Measurements from ENCODE around the gene SCRN3.
"Not testable (repeated sequence)": the region's sequence is repeated elsewhere in the genome, so short reads cannot be mapped to it uniquely, and the experiment has no call there.

SCRN3 gene, protein sequence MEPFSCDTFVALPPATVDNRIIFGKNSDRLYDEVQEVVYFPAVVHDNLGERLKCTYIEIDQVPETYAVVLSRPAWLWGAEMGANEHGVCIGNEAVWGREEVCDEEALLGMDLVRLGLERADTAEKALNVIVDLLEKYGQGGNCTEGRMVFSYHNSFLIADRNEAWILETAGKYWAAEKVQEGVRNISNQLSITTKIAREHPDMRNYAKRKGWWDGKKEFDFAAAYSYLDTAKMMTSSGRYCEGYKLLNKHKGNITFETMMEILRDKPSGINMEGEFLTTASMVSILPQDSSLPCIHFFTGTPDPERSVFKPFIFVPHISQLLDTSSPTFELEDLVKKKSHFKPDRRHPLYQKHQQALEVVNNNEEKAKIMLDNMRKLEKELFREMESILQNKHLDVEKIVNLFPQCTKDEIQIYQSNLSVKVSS

DNA sequence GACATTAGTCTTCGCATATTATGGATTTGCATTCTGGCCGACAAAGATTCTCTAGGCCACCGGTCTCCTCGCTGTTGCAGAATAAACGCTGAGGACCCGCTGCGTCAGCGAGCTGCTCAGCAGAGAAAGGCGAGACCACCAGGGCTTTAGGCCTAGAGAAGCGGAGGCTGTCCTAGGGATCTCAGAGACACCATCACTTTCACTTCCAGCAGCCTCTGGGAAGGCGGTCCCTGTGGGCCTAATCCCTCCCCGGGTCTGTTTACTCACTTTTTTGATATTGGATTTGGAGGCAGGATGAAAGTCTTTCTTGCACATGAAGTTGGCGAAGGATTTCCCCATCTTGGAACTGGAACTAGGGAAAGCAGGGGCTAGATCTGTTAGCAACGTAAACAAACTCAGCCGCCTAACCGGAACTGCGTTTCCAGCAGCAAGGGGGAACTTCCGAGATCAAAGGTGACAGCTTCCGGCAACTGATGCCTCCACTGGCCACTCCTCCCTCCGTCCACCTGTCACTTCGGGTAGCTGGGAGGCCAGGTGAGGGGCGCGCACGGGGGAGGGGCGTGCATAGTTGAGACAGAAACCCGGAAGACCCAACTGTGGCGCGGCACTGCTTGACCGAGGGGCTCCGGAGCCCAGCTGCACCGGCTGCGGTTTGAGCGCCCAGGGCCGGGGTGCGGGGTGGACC lies at the start of gene SCRN3:
Gene SCRN3 (plus strand): TSS at position 447 of the 685 bp plus-strand sequence. CDS start 2,554 bp downstream, outside the sequence.
- DNase-seq (ENCODE audit: low read depth) = peak; percentile 54

DNA sequence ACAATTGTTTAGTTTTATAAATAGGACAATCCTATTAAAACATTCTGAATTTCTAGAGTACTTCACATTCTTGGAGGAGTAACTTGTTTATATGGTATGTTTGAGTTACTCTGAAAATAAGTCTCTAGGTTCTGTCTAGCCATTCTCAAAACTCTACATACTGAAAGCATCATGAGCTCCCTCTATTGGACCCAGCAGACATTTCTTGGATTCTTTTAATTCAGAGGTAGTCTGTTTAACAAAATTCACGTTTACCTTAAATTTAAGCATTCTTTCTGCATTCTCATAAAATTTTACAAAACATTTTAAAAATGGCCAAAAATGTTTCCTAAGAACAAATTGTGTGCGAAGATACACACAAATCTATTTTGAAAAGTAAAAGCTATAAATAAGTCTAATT lies 45.5 kb upstream of the SCRN3 start:
- DNase-seq (ENCODE audit: low read depth) = no peak

DNA sequence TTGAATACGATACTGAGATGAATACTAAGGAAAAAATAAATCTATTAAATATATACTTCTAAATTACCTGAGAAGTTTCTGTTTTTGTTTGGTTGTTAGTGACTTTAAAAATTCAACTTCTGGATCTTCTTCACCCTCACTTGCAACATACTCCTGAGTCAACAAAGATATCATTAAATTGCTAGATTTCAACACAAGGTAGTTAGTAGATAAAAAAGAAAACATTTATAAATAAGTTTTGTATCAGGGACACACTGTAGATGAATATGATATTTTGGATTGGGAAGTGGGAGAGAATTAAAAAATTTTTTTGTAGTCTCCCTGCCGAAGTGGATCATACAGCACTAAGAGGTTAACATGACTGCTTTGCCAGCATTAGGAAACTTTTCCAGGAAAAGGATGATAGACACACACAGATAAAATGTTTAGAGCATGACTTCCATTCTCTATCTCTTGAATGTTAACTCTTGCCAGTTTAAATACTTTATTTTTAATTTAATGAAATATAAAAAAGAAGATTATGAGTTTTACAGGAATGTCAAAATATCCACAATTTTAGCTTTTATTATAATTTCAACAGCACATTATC lies 44.8 kb upstream of the SCRN3 start:
- DNase-seq (ENCODE audit: low read depth) = no peak

DNA sequence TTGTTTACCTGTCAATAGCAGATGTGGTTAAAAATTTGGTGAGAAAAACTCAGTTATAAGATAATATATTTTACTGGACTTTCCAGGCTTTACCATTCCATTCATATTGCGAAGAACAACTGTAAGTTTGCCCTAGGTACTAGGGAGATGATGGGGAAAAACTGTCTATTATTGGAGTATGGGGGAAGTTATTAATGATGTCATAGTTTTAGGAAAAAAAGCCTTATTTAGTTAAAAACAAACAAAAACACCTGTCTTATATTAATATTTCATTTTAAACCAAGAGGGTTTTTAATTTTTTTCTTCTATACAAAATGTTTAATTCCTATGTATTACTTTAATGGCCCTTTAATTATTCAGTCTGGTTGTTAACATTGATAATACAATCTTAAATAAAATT lies 42.5 kb upstream of the SCRN3 start:
- no peak for DNase-seq (ENCODE audit: low read depth)

DNA sequence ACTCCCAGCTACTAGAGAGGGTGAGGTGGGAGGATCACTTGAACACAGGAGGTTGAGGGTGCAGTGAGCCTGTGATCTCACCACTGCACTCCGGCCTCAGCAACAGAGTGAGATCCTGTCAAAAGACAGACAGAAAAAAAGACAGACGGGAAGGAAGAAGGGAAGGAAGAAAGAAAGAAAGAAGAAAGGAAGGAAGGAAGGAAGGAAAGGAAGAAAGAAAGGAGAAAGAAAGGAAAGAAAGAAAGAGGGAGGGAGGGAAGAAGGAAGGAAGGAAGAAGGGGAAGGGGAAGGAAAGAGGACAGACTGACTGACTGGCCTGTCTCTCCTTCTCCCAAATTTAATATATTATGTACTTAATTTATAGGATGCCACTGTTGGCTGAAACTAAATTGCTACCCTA lies 39.2 kb upstream of the SCRN3 start:
- DNase-seq (ENCODE audit: low read depth) = no peak

DNA sequence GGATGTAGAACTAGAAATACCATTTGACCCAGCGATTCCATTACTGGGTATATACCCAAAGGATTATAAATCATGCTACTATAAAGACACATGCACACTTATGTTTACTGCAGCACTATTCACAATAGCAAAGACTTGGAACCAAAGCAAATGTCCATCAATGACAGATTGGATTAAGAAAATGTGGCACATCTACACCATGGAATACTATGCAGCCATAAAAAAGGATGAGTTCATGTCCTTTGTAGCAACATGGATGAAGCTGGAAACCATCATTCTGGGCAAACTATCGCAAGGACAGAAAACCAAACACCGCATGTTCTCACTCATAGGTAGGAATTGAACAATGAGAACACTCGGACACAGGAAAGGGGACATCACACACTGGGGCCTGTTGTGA lies 35.9 kb upstream of the SCRN3 start:
- not testable (repeated sequence) for DNase-seq (ENCODE audit: low read depth)

DNA sequence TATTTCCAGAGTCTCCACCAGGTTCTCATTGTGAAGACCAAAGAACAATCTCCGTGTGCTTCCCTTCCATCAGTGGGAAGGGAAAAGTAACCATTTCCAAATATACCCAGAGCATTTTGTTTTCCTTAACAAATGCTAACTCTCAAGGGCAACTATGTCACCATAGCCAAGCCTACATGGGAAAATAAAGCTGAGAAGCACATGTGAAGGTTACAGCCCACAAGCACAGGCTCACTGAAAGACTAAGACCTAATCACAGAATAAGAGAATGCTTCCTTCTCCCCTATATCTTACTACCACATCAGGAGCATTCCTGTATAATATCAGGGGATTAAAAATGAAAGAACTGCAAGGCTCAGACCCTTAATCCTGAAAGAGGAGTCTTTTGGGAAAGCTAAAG lies 32.6 kb upstream of the SCRN3 start:
- no peak for DNase-seq (ENCODE audit: low read depth)

DNA sequence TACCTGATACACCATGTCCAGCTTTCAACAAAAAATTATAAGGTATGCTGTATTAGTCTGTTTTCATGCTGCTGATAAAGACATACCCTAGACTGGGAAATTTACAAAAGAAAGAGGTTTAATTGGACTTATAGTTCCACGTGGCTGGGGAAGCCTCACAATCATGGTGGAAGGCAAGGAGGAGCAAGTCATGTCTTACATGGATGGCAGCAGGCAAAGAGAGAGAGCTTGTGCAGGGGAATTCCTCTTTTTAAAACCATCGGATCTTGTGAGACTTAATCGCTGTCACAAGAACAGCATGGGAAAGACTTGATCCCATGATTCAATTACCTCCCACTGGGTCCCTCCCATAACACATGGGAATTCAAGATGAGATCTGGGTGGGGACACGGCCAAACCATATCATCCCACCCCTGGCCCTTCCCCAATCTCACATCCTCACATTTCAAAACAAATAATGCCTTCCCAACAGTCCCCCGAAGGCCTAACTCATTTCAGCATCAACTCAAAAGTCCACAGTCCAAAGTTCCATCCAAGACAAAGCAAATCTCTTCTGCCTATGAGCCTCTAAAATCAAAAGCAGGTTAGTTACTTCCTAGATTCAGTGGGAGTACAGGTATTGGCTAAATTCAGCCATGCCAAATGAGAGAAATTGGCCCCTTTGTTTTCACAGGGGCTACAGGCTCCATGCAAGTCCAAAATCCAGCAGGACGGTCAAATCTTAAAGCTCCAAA lies 31.9 kb upstream of the SCRN3 start:
- not testable (repeated sequence) for DNase-seq (ENCODE audit: low read depth)

DNA sequence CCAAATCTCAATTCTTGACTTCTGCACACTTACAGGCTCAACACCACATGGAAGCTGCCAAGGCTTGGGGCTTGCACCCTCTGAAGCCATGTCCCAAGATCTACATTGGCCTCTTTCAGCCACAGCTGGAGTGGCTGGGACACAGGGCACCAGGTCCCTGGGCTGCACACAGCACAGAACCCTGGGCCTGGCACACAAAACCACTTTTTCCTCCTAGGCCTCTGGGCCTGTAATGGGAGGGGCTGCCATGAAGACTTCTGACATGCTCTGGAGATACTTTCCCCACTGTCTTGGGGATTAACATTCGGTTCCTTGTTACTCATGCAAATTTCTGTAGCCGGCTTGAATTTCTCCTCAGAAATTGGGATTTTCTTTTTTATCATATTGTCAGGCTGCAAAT lies 30.9 kb upstream of the SCRN3 start:
- DNase-seq (ENCODE audit: low read depth) = no peak

DNA sequence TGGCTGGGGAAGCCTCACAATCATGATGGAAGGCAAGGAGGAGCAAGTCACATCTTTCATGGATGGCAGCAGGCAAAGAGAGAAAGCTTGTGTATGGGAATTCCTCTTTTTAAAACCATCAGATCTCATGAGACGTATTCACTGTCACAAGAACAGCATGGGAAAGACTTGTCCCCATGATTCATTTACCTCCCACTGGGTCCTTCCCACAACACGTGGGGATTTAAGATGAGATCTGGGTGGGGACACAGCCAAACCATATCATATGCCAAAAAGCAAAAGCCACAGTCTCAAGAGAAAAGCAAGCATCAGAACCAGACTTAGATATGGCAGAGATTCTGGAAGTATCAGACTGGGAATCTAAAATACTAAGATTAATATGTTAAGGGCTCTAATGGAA lies 30.0 kb upstream of the SCRN3 start:
- DNase-seq (ENCODE audit: low read depth) = no peak

DNA sequence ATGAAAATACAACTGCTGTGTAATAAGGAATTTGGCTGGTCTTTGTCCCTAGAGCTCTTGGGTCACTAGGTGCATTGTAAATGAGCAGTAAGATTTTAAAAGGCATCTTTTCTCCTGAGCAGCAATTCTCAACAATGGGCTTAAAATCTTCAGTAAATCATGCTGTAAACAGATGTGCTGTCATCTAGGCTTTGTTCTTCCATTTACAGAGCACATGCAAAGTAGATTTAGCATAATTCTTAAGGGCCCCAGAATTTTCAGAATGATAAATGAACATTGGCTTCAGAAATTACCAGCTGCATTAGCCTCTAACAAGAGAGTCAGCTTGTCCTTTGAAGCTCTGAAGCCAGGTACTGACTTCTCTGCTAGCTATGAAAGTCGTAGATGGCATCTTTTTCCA lies 26.8 kb upstream of the SCRN3 start:
- no peak for DNase-seq (ENCODE audit: low read depth)

DNA sequence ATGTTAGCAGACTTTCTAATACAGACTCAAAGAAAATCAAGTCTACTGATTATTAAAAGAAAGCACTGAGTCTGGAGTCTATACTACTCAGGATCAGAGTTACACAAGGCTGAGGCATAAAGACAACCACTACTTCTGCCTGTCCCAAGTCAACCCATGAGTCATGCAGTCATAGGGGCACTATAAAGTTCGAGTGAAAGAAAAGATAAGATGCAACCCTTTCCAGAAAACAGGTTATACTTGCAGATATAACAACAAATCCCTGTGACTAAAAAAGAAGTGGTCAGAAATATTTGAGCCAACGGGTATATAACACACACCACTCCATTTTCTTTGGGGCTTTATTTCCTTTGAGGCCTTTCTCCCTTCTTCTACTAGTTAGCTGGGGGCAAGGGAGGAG lies 18.6 kb upstream of the SCRN3 start:
- DNase-seq (ENCODE audit: low read depth) = no peak

DNA sequence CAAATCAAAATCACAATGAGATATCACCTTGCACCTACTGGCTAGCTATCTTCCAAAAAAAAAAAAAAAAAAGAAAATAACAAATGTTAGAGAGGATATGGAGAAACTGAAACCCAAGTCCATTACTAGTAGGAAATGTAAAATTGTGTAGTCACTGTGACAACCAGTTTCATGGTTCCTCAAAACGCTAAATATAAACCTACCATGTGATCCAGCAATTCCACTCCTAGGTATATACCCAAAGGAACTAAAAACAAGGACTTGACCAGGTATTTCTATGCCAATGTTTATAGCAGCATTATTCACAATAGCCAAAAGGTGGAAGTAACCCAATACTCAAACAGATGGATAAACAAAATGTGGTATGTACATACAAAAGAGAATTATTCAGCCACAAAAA lies 11.7 kb upstream of the SCRN3 start:
- DNase-seq (ENCODE audit: low read depth) = no peak

DNA sequence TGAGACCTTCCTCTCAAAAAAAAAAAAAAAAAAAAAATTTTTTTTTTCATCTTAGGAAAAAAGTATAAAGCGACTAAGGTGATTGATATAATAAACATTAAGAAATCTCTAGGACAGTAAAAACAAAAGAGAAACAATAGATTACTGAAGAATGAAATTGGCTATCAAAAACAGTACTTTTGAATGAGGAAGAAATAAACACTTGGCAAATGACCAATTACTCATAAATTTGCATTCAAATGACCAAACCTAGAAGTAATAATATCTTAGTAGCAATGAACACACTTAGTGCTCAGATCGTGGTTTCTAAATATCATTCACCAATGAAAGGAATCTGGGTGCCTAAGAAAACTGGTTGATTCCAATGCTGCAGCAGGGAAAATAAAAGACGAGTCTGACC lies 10.3 kb upstream of the SCRN3 start:
- no peak for DNase-seq (ENCODE audit: low read depth)

DNA sequence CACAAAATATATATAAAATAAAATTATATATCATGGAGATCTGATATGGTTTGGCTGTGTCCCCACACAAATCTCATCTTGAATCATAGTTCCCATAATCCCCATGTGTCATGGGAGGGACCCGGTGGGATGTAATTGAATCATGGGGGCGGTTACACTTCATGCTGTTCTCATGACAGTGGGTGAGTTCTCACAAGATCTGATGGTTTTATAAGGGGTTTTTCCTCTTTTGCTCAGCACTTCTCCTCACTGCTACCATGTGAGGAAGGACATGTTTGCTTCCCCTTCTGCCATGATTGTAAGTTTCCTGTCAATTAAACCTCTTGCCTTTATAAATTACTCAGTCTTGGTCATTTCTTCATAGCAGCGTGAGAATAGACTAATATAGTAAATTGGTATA lies 6.8 kb upstream of the SCRN3 start:
- not testable (repeated sequence) for DNase-seq (ENCODE audit: low read depth)

DNA sequence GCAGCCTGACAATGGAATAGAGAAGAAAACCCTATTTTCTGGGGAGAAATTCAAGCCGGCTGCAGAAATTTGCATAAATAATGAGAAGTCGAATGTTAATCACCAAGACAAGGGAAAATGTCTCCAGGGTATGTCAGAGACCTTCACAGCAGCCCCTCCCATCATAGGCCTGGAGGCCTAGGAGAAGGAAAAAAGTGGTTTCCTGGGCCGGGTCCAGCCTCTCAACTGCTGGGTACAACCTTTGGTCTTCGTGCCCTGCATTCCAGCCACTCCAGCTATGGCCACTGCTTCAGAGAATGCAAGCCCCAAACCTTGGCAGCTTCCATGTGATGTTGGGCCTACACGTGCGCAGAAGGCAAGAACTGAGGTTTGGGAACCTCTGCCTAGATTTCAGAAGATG lies 6.0 kb upstream of the SCRN3 start:
- DNase-seq (ENCODE audit: low read depth) = no peak

DNA sequence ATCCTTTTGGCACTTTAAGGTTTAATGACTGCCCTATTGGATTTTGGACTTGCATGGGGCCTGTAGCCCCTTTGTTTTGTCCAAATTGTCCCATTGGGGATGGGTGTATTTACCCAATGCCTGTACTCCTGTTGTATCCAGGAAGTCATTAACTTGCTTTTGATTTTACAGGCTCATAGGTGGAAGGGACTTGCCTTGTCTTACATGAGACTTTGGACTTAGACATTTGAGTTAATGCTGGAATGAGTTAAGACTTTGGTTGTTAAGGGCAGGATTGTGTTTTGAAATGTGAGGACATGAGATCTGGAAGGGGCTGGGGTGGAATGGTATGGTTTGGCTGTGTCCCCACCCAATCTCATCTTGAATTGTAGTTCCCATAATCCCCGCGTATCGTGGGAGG lies 5.2 kb upstream of the SCRN3 start:
- not testable (repeated sequence) for DNase-seq (ENCODE audit: low read depth)

DNA sequence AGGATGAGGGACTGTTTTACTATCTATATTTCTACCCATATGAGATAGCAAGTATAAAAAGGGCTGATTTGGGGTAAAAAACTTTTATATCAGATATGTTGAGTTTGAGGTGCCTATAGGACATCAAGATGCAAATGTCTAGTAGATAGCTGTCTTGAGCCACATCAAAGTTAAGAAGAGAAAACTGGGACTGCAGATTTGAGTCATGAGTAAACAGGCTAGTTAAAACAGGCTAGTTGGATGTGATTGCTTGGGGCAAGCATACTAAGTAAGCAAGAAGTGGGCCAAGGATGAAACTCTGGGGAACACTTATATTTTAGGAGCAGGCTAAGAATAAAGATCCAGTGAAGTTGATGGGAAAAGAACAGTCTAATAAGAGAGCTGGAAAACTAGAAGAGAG lies 2.8 kb upstream of the SCRN3 start:
- DNase-seq (ENCODE audit: low read depth) = no peak

DNA sequence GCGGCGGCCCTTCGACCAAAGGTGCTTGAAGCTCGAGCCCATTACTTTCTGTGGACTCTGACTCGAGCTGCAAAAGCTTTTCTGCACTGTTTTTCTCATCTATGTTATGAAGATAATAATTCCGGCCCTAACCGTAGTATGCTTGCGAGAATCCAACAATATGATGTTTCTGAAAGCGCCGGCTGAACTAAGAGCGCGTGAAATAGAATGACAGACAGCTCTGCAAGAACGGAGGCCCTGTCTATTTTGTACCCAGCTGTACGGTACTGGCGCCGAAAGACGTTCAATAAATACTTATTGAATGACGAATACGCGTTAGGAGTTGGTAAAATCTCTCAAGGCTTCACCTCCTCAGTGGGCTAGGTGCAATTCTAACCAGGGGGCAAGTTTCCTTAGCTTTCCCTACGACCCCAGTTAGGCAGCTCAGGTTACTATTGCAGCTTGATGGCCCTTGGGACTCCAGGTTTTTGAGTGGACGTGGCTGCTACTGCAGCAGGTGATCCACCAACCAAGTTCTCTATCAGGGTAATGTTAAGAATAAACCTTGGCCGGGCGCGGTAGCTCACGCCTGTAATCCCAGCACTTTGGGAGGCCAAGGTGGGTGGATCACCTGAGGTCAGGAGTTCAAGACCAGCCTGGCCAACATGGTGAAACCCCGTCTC lies 570 bp downstream of the SCRN3 start:
- DNase-seq (ENCODE audit: low read depth) = no peak

DNA sequence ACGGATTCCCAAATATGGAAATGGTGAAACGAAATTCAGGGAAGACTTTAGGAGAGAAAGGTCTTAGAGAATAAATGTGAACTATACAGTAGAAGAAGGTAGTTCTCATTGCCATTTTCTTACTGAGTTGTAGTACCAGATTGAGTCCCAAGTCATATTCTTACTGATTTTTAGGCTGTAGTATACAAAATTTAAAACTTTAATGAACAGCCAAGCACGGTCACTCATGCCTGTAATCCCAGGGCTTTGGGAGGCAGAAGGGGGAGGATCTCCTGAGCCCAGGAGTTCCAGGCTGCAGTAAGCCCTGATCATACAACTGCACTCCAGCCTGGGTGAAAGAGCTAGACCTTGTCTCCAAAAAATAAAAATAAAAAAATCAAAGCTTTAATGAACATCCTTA lies 2.2 kb downstream of the SCRN3 start:
- no peak for DNase-seq (ENCODE audit: low read depth)

DNA sequence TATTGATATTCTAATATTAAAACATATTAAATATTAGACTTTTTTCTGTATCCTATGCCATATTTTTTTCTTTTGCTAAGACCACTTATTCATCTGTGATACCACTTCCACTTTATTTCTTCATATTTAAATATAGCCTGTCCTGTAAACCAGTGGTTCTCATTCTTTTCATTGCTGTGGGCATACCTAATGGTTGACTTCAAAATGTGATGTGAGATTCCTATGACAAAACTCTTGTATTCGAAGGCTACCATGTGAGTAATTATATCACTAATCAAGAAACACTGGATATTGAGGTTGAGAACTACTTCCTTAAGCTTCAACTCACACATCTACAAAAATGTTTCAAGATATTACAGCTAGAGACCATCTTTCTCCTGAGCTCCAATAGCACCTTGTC lies 3.6 kb downstream of the SCRN3 start:
- no peak for DNase-seq (ENCODE audit: low read depth)

DNA sequence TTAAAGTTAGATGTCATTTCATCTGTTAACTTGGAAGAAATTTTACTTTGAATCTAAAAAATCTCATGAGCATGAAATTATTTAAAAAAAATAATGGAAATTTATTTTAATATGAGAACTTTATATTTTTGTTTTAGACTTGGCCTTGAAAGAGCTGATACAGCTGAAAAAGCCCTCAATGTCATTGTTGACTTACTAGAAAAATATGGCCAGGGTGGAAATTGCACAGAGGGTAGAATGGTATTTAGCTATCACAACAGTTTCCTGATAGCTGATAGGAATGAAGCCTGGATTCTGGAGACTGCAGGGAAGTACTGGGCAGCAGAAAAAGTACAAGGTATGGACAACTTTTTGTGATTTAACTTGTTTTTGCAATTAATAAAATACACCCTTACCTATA lies 5.3 kb downstream of the SCRN3 start:
- no peak for DNase-seq (ENCODE audit: low read depth)

Measured in stimulated activated CD8-positive, alpha-beta memory T cell treated with anti-CD3 and anti-CD28 coated beads, Interleukin-4, amount 100 ng/mL, for 24 hours (primary cell).